HepG2 (cell line): ENCODE measurements around the gene KAZALD1. TPM values are rescaled to one million over a fixed set of nuclear protein-coding genes. Genes with fewer than 3 reads are reported as not detected.
A peak's percentile ranks its signal among the peaks of the same experiment; 100 is the strongest.

Source experiments
- CEBPZ ChIP-seq: IDR thresholded peaks from 2 replicates; pipeline ENCODE4 v1.6.1; 2012; ENCODE audit warnings: low read length, improper control_type of control experiment
- DNMT1 ChIP-seq: sonication (generic); formaldehyde crosslinking; IDR thresholded peaks from 2 replicates; pipeline ENCODE4 v1.5.1; 2020; ENCODE audit warnings: mild to moderate bottlenecking, missing genetic modification reagents
- ELF3 ChIP-seq: IDR thresholded peaks from 2 replicates; pipeline ENCODE4 v1.6.1; 2016; ENCODE audit warnings: missing genetic modification reagents, missing compliant biosample characterization
- FOSL2 ChIP-seq: sonication (generic); formaldehyde crosslinking; IDR thresholded peaks from 2 replicates; pipeline ENCODE4 v1.4.0; 2020; ENCODE audit warnings: missing genetic modification reagents
- HNRNPK ChIP-seq: fragments of 200-400 bp; formaldehyde crosslinking; IDR thresholded peaks from 2 replicates; pipeline ENCODE4 v1.6.1; 2018; ENCODE audit warnings: low read length, low read depth, moderate library complexity, mild to moderate bottlenecking; ENCODE audit not compliant: poor library complexity, severe bottlenecking
- KLF15 ChIP-seq: sonication (generic); formaldehyde crosslinking; IDR thresholded peaks from 2 replicates; pipeline ENCODE4 v1.8.1; 2023; ENCODE audit warnings: borderline replicate concordance, mild to moderate bottlenecking, inconsistent platforms, missing genetic modification reagents, mixed read lengths
- MBNL3 ChIP-seq: fragments of 250-450 bp; sonication (Bioruptor Pico); conservative IDR thresholded peaks from 2 replicates; pipeline ENCODE4 v1.8.0; 2022; ENCODE audit warnings: mild to moderate bottlenecking, inconsistent platforms
- MLLT10 ChIP-seq: sonication (generic); formaldehyde crosslinking; IDR thresholded peaks from 2 replicates; pipeline ENCODE4 v1.4.0; 2020; ENCODE audit warnings: missing genetic modification reagents
- ONECUT2 ChIP-seq: sonication (generic); formaldehyde crosslinking; IDR thresholded peaks from 2 replicates; pipeline ENCODE4 v1.4.0; 2020; ENCODE audit warnings: missing genetic modification reagents
- RFX1 ChIP-seq: fragments of 450-650 bp; IDR thresholded peaks from 2 replicates; pipeline ENCODE4 v1.6.1; 2017
- SMAD1 ChIP-seq: sonication (generic); formaldehyde crosslinking; IDR thresholded peaks from 2 replicates; pipeline ENCODE4 v1.4.0; 2020; ENCODE audit warnings: missing genetic modification reagents, low read depth, mild to moderate bottlenecking, borderline replicate concordance
- SMARCC2 ChIP-seq: fragments of 450-650 bp; IDR thresholded peaks from 2 replicates; pipeline ENCODE4 v1.6.1; 2017; ENCODE audit warnings: antibody characterized with exemption, mild to moderate bottlenecking
- SOX13 ChIP-seq, 3 experiments: fragments of 450-650 bp in 1 of 3; sonication (generic) in 1 of 3; formaldehyde crosslinking in 1 of 3; IDR thresholded peaks in 2 of 3; conservative IDR thresholded peaks in 1 of 3; 2 replicates each; pipeline versions ENCODE4 v1.5.0 to v1.6.1; 2016 to 2020; ENCODE audit warnings: antibody characterized with exemption in 1 of 3, mild to moderate bottlenecking in 1 of 3, missing compliant biosample characterization in 1 of 3, missing genetic modification reagents in 1 of 3, moderate library complexity in 1 of 3
- STAT5B ChIP-seq: sonication (generic); formaldehyde crosslinking; IDR thresholded peaks from 2 replicates; pipeline ENCODE4 v1.4.0; 2020; ENCODE audit warnings: missing genetic modification reagents
- TEF ChIP-seq: sonication (generic); formaldehyde crosslinking; IDR thresholded peaks from 2 replicates; pipeline ENCODE4 v1.5.0; 2020; ENCODE audit warnings: missing genetic modification reagents
- THRA ChIP-seq: sonication (generic); formaldehyde crosslinking; IDR thresholded peaks from 2 replicates; pipeline ENCODE4 v1.4.0; 2020; ENCODE audit warnings: missing genetic modification reagents, borderline replicate concordance
- ZMYM4 ChIP-seq: sonication (generic); formaldehyde crosslinking; IDR thresholded peaks from 2 replicates; pipeline ENCODE4 v1.8.1; 2023; ENCODE audit warnings: mild to moderate bottlenecking, missing genetic modification reagents
- ZNF326 ChIP-seq: sonication (generic); formaldehyde crosslinking; IDR thresholded peaks from 2 replicates; pipeline ENCODE4 v1.4.0; 2020; ENCODE audit warnings: missing genetic modification reagents, borderline replicate concordance
- ZNF639 ChIP-seq: conservative IDR thresholded peaks from 2 replicates; pipeline ENCODE4 v1.6.1; 2018; ENCODE audit warnings: missing genetic modification reagents
- ZNF773 ChIP-seq: sonication (generic); formaldehyde crosslinking; IDR thresholded peaks from 2 replicates; pipeline ENCODE4 v1.4.0; 2020; ENCODE audit warnings: missing genetic modification reagents, borderline replicate concordance
- ZNF816 ChIP-seq: sonication (generic); formaldehyde crosslinking; IDR thresholded peaks from 2 replicates; pipeline ENCODE4 v1.8.0; 2022; ENCODE audit warnings: missing genetic modification reagents, mild to moderate bottlenecking, borderline replicate concordance
- ZNF839 ChIP-seq: sonication (generic); formaldehyde crosslinking; IDR thresholded peaks from 2 replicates; pipeline ENCODE4 v1.4.0; 2020; ENCODE audit warnings: missing genetic modification reagents, mild to moderate bottlenecking, borderline replicate concordance
- polyA plus RNA-seq, 8 experiments: library from polyadenylated mRNA; depleted of rRNA in 3 of 8; stranded (reverse) in 7 of 8; unstranded in 1 of 8; fragments of >200 nt; fragmentation: Illumina TruSeq in 4 of 8; extraction: Trizol in 4 of 8; gene quantifications; 2 replicates each; pipeline versions ENCODE4 v1.2.1 to v1.2.3, GENCODE V29; 2011 to 2016; ENCODE audit warnings: low read depth in 4 of 8, missing spikeins in 1 of 8, mixed read lengths in 1 of 8; ENCODE audit not compliant: insufficient read depth in 1 of 8
- total RNA-seq, 5 experiments: library from RNA; depleted of rRNA; stranded (reverse); fragments of >200 nt; fragmentation: Illumina TruSeq; extraction: Trizol; gene quantifications; 2 replicates each; pipeline ENCODE4 v1.2.3, GENCODE V29; 2016; ENCODE audit warnings: low read depth in 1 of 5

The KAZALD1 gene
- total and polyA plus RNA-seq, 2 of the 13 experiments (the other 11 are each of a cell fraction or from before 2014, with no cell fraction given) = 16.7 to 27.7 TPM

GRCh38 chr10:101062232-101063049, 652 bp downstream of the KAZALD1 start (continued):
- TF ChIP-seq ZNF639 (CRISPR knock-in tag) (peak; percentile 32; the same call in 1 of the 2 replicates), HNRNPK (peak; percentile 61), ONECUT2 (CRISPR knock-in tag) (no peak; the same call in 1 of the 2 replicates), ZNF839 (CRISPR knock-in tag) (no peak), MLLT10 (no peak), STAT5B (CRISPR knock-in tag) (no peak), ZMYM4 (CRISPR knock-in tag) (peak; percentile 53; the same call in 1 of the 2 replicates), ELF3 (CRISPR knock-in tag) (peak; percentile 62; the same call in 1 of the 2 replicates), ZNF326 (CRISPR knock-in tag) (0 out of 2 replicates have a peak, but pooled peaks have one; percentile 31), MBNL3 (no peak), KLF15 (CRISPR knock-in tag) (0 out of 2 replicates have a peak, but pooled peaks have one; percentile 41), ZNF816 (CRISPR knock-in tag) (no peak), SMAD1 (CRISPR knock-in tag) (0 out of 2 replicates have a peak, but pooled peaks have one; percentile 35), THRA (no peak), DNMT1 (CRISPR knock-in tag) (0 out of 2 replicates have a peak, but pooled peaks have one; percentile 82), FOSL2 (CRISPR knock-in tag) (no peak), RFX1 (no peak), CEBPZ (no peak), SOX13 (IDR thresholded peaks at IDR 0.05) (no peak), SOX13 (CRISPR knock-in tag; conservative IDR thresholded peaks at IDR 0.05 in 1 of 2, IDR thresholded peaks at IDR 0.05 in 1 of 2) (no peak; a peak in 2 of 4 replicates), TEF (CRISPR knock-in tag) (peak; percentile 70; the same call in 1 of the 2 replicates), SMARCC2 (no peak), ZNF773 (CRISPR knock-in tag) (peak; percentile 46; the same call in 1 of the 2 replicates)
